Endothelial cell of umbilical vein (primary cell): Measurements from ENCODE around the gene XXYLT1. TPM values are rescaled to one million over a fixed set of nuclear protein-coding genes. Genes with fewer than 3 reads are reported as not detected.
"Not testable (repeated sequence)": the region's sequence is repeated elsewhere in the genome, so short reads cannot be mapped to it uniquely, and the experiment has no call there.

Experiments used
- BruUV-seq: library from RNA; stranded (reverse); fragments of 400-500 nt; replicated peaks from 2 replicates; lab custom pipeline; 2021; lab: Mats Ljungman, UMichigan
- CTCF ChIA-PET: fragments of 300-600, 350-600 bp; sonication (Branson Sonifier 250); formaldehyde crosslinking; loops from one replicate; lab custom pipeline; 2021; ENCODE audit warnings: antibody characterized with exemption, inconsistent platforms; lab: Charles Lee
- POLR2A ChIA-PET: fragments of 300-600, 350-600 bp; sonication (Branson Sonifier 250); formaldehyde crosslinking; loops from one replicate; lab custom pipeline; 2021; ENCODE audit warnings: antibody characterized with exemption, inconsistent platforms; lab: Charles Lee
- DNase-seq: peaks from one replicate; pipeline ENCODE4 v3.0.0-alpha.2; 2011; ENCODE audit warnings: low read depth, low spot score
- FAIRE-seq: peaks from 2 replicates; lab custom pipeline; 2011; peaks lifted over from hg19 to GRCh38; lab: Jason Lieb, UNC
- H2AFZ ChIP-seq: 2 replicates; pipeline ENCODE4 v1.6.0; 2012; ENCODE audit warnings: low read depth, low read length, control low read depth, inconsistent platforms
- H3K27ac ChIP-seq: 2 replicates; pipeline ENCODE4 v1.5.1; 2011; ENCODE audit warnings: low read depth, mild to moderate bottlenecking, control low read depth, low read length, moderate library complexity; ENCODE audit not compliant: insufficient read depth
- H3K27me3 ChIP-seq, 2 experiments: 2 replicates each; pipeline versions ENCODE4 v1.6.0 to v1.6.1; 2011; ENCODE audit warnings: low read length in 2 of 2, mixed read lengths in 1 of 2; ENCODE audit not compliant: control insufficient read depth in 2 of 2, insufficient read depth in 2 of 2
- H3K36me3 ChIP-seq, 2 experiments: 2 replicates in 1 of 2; 3 replicates in 1 of 2; pipeline ENCODE4 v1.5.1; 2011; ENCODE audit warnings: low read length in 2 of 2, mild to moderate bottlenecking in 1 of 2, moderate library complexity in 1 of 2; ENCODE audit not compliant: control insufficient read depth in 2 of 2, insufficient read depth in 2 of 2; ENCODE audit errors: extremely low read depth in 1 of 2
- H3K4me1 ChIP-seq: 3 replicates; pipeline ENCODE4 v1.5.1; 2011; ENCODE audit warnings: mild to moderate bottlenecking, low read length; ENCODE audit not compliant: control insufficient read depth, insufficient read depth; ENCODE audit errors: extremely low read depth
- H3K4me2 ChIP-seq: 2 replicates; pipeline ENCODE4 v1.6.1; 2011; ENCODE audit warnings: low read length, control low read depth, mixed read lengths; ENCODE audit not compliant: insufficient read depth
- H3K4me3 ChIP-seq, 3 experiments: fragments of 200-600 bp in 1 of 3; sonication (generic), shearing (Covaris generic) in 1 of 3; replicated peaks in 1 of 3; 2 replicates each; pipeline ENCODE4 v1.5.1; 2011 to 2016; ENCODE audit warnings: control low read depth in 3 of 3, low read length in 3 of 3, mild to moderate bottlenecking in 2 of 3, inconsistent platforms in 1 of 3, low read depth in 1 of 3, moderate library complexity in 1 of 3; ENCODE audit not compliant: insufficient read depth in 1 of 3
- H3K79me2 ChIP-seq: 2 replicates; pipeline ENCODE4 v1.6.0; 2012; ENCODE audit warnings: low read length, inconsistent platforms; ENCODE audit not compliant: control insufficient read depth, insufficient read depth
- H3K9ac ChIP-seq: replicated peaks from 2 replicates; pipeline ENCODE3; 2011; ENCODE audit warnings: low read length, control low read depth; ENCODE audit not compliant: insufficient read depth; ENCODE audit errors: extremely low read depth
- H3K9me1 ChIP-seq: replicated peaks from 3 replicates; pipeline ENCODE4 v1.6.0; 2011; ENCODE audit warnings: mild to moderate bottlenecking, low read length; ENCODE audit not compliant: control insufficient read depth, insufficient read depth; ENCODE audit errors: extremely low read depth
- H3K9me3 ChIP-seq: replicated peaks from 2 replicates; pipeline ENCODE4 v1.5.1; 2012; ENCODE audit warnings: low read length, inconsistent platforms; ENCODE audit not compliant: control insufficient read depth, insufficient read depth
- H4K20me1 ChIP-seq: replicated peaks from 2 replicates; pipeline ENCODE3; 2011; ENCODE audit warnings: mild to moderate bottlenecking, low read length; ENCODE audit not compliant: control insufficient read depth, insufficient read depth; ENCODE audit errors: extremely low read depth
- CTCF ChIP-seq, 2 donors: IDR thresholded peaks; 1 replicate in 1 of 2; 2 replicates in 1 of 2; pipeline ENCODE4 v1.5.1; 2011; ENCODE audit warnings: low read length in 2 of 2, mild to moderate bottlenecking in 2 of 2, moderate library complexity in 2 of 2, control low read depth in 1 of 2, inconsistent platforms in 1 of 2, low read depth in 1 of 2; ENCODE audit not compliant: insufficient read depth in 1 of 2; ENCODE audit errors: extremely low read depth in 1 of 2
- EZH2 ChIP-seq: IDR thresholded peaks from 2 replicates; pipeline ENCODE4 v1.6.1; 2012; ENCODE audit warnings: borderline replicate concordance, low read depth, mild to moderate bottlenecking, moderate library complexity, low read length, inconsistent platforms; ENCODE audit not compliant: severe bottlenecking
- FOS ChIP-seq: IDR thresholded peaks from 2 replicates; pipeline ENCODE4 v1.6.1; 2011; ENCODE audit warnings: mild to moderate bottlenecking, low read length, moderate library complexity, borderline replicate concordance; ENCODE audit not compliant: insufficient read depth
- GATA2 ChIP-seq: IDR thresholded peaks from 2 replicates; pipeline ENCODE4 v1.7.0; 2011; ENCODE audit warnings: low read depth, mild to moderate bottlenecking, moderate library complexity, mixed read lengths, low read length; ENCODE audit not compliant: insufficient read length, insufficient read depth
- JUN ChIP-seq: IDR thresholded peaks from 2 replicates; pipeline ENCODE4 v1.6.1; 2011; ENCODE audit warnings: borderline replicate concordance, low read depth; ENCODE audit not compliant: insufficient read length, insufficient read depth
- MYC ChIP-seq: IDR thresholded peaks from one replicate; pipeline ENCODE4 v1.6.1; 2011; ENCODE audit warnings: mild to moderate bottlenecking, low read depth, low read length
- POLR2A ChIP-seq: IDR thresholded peaks from 2 replicates; pipeline ENCODE4 v1.6.1; 2012; ENCODE audit warnings: low read depth, mild to moderate bottlenecking, control low read depth, low read length
- POLR2AphosphoS5 ChIP-seq: IDR thresholded peaks from 2 replicates; pipeline ENCODE4 v1.6.1; 2012; ENCODE audit warnings: low read depth, mild to moderate bottlenecking, control low read depth, low read length, moderate library complexity; ENCODE audit not compliant: insufficient read depth
- dilution Hi-C: fragments of 300-500 bp; cut with MboI; formaldehyde crosslinking; loops from one replicate; pipeline ENCODE4 v1.15.0; 2019; ENCODE audit warnings: low sequenced_read_pairs; ENCODE audit not compliant: extremely low pct_ligation_motif_present
- intact Hi-C: fragments of 100-400 bp; cut with micrococcal nuclease; formaldehyde crosslinking; loops from one replicate; pipeline ENCODE4 v1.10.0; 2022
- polyA plus RNA-seq, 4 experiments: library from polyadenylated mRNA; depleted of rRNA in 3 of 4; stranded (reverse) in 3 of 4; unstranded in 1 of 4; fragments of >200 nt; gene quantifications; 2 replicates each; pipeline versions ENCODE4 v1.2.1 to v1.2.3, GENCODE V29; 2011 to 2012; ENCODE audit warnings: missing spikeins in 1 of 4
- total RNA-seq: library from RNA; stranded (reverse); gene quantifications from 2 replicates; pipeline ENCODE4 v1.2.3, GENCODE V29; 2021

The XXYLT1 gene
- total and polyA plus RNA-seq, 2 donors (not counting 3 experiments of a cell fraction or from before 2014, with no cell fraction given) = 54.4 to 78.1 TPM

DNA sequence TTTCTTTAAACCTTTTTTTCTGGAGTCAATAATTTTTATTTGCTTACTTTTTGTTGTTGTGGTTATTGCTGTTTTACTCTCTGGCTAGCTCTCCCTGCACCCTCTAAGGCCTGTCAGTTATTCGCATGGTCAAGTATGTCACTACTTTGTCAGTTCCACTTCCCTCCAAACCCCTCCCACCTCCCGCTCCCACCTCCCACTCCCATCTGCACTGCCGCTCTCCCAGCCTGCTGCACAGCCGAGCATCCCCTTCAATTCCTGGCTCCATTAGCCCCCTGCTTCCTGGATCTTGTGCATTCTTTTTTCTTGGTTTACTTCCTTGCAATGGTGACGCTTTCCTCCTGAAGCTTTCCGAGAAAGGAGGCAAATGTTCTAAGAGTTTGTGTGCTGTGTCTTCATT, 218.0 kb downstream of the XXYLT1 start:
- no peaks in the 10 kb centered on the region for H3K4me1 ChIP-seq
- H3K36me3 ChIP-seq = no peaks in the 10 kb centered on the region
- intact Hi-C loops = no loop called here
- H3K27ac ChIP-seq = no peak overlapping the region
- FAIRE-seq (no peak), DNase-seq (no peak)
- dilution Hi-C loops = no loop called here
- H3K9me1 ChIP-seq = no peaks in the 10 kb centered on the region
- H3K9me3 ChIP-seq = no peaks in the 10 kb centered on the region
- H4K20me1 ChIP-seq = no peaks in the 10 kb centered on the region
- BruUV-seq = no TSS peak
- H2AFZ ChIP-seq = no peak overlapping the region
- ChIA-PET POLR2A (no interaction called here), CTCF (interaction anchor here (1.9 kb wide), 1 partner anchor 51 kb away, joined by 4 read pairs; no protein-coding TSS in a partner anchor)
- H3K4me2 ChIP-seq = no peak overlapping the region
- no peaks in the 10 kb centered on the region for H3K79me2 ChIP-seq
- TF ChIP-seq CTCF (IDR thresholded peaks at IDR 0.05; ENCODE audit: extremely low read depth in 1 of 2, insufficient read depth in 1 of 2, low read depth in 1 of 2, low read length in 2 of 2) (no peak), MYC (no peak), POLR2A (no peak), POLR2AphosphoS5 (no peak), GATA2 (no peak), FOS (no peak), JUN (no peak), EZH2 (no peak)
- no peak overlapping the region for H3K9ac ChIP-seq
- H3K4me3 ChIP-seq = no peak overlapping the region
- no peaks in the 10 kb centered on the region for H3K27me3 ChIP-seq

DNA sequence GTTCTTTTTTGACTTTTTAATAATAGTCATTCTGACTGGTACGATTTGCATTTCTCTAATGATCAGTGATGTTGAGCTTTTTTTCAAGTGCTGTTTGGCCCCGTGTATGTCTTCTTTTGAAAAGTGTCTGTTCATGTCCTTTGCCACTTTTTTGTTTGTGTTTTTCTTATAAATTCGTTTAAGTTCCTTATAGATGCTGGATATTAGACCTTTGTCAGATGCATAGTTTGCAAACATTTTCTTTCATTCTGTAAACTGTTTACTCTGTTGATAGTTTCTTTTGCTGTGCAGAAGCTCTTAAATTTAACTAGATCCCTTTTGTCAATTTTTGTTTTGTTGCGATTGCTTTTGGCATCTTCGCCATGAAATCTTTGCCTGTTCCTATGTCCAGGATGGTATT, 220.7 kb downstream of the XXYLT1 start:
- intact Hi-C loops, H3K9ac ChIP-seq, CTCF ChIA-PET, H3K27ac ChIP-seq, POLR2A ChIA-PET, H3K4me1 ChIP-seq, H3K79me2 ChIP-seq, H3K4me2 ChIP-seq, H3K9me3 ChIP-seq, FAIRE-seq, dilution Hi-C loops, H2AFZ ChIP-seq, H3K9me1 ChIP-seq, H3K27me3 ChIP-seq, H3K4me3 ChIP-seq, BruUV-seq, H4K20me1 ChIP-seq, DNase-seq, H3K36me3 ChIP-seq: not testable (repeated sequence)
